OCI-LY3 (cell line): ENCODE measurements around the gene CACNA2D2.

Experiments
- H2AFZ ChIP-seq: fragments of 200-600, 300-600 bp; shearing (Covaris generic); 2 replicates; pipeline ENCODE4 v1.6.0; 2014; ENCODE audit warnings: antibody characterized with exemption, low read depth, low read length
- H3K27ac ChIP-seq: fragments of 200-600, 300-600 bp; sonication (generic); 2 replicates; pipeline ENCODE4 v1.5.1; 2014; ENCODE audit warnings: mild to moderate bottlenecking, low read length, moderate library complexity, mixed read lengths
- H3K27me3 ChIP-seq: fragments of 200-600, 300-600 bp; sonication (generic); 2 replicates; pipeline ENCODE4 v1.6.1; 2014; ENCODE audit warnings: low read depth, low read length, mixed read lengths
- H3K36me3 ChIP-seq: fragments of 200-600, 300-600 bp; sonication (generic); replicated peaks from 2 replicates; pipeline ENCODE3; 2014; ENCODE audit warnings: low read depth, low read length, mixed read lengths
- H3K4me1 ChIP-seq: fragments of 300-600, 200-600 bp; sonication (generic); 2 replicates; pipeline ENCODE4 v1.6.1; 2014; ENCODE audit warnings: low read length, mixed read lengths
- H3K4me2 ChIP-seq: fragments of 200-600, 300-600 bp; sonication (generic); 2 replicates; pipeline ENCODE4 v1.6.1; 2014; ENCODE audit warnings: low read length, mixed read lengths
- H3K4me3 ChIP-seq: fragments of 300-600, 200-600 bp; sonication (generic); 2 replicates; pipeline ENCODE4 v1.5.1; 2014; ENCODE audit warnings: antibody characterized with exemption, mild to moderate bottlenecking, low read length, moderate library complexity
- H3K79me2 ChIP-seq: fragments of 300-600, 200-600 bp; shearing (Covaris generic); 2 replicates; pipeline ENCODE4 v1.6.1; 2014; ENCODE audit warnings: mild to moderate bottlenecking, low read length, mixed read lengths
- H3K9ac ChIP-seq: fragments of 300-600, 200-600 bp; shearing (Covaris generic); 2 replicates; pipeline ENCODE4 v1.6.0; 2014; ENCODE audit warnings: mild to moderate bottlenecking, low read length, moderate library complexity
- H3K9me3 ChIP-seq: fragments of 200-600, 300-600 bp; shearing (Covaris generic); 2 replicates; pipeline ENCODE4 v1.6.1; 2014; ENCODE audit warnings: low read length, mixed read lengths; ENCODE audit not compliant: insufficient read depth
- H4K20me1 ChIP-seq: fragments of 200-600, 300-600 bp; sonication (generic); 2 replicates; pipeline ENCODE4 v1.6.1; 2016; ENCODE audit warnings: low read length, mixed read lengths; ENCODE audit not compliant: insufficient read depth
- EZH2phosphoT487 ChIP-seq: fragments of 200-600 bp; shearing (Covaris generic); IDR thresholded peaks from 2 replicates; pipeline ENCODE4 v1.6.1; 2018; ENCODE audit warnings: antibody characterized with exemption, mixed run types, low read depth
- TF ChIP-seq, protein P1 (sequence below): fragments of 200-600, 300-600 bp; sonication (generic); IDR thresholded peaks from 2 replicates; pipeline ENCODE4 v1.5.1; 2014; ENCODE audit warnings: antibody characterized with exemption, low read length, low read depth

The CACNA2D2 gene

DNA sequence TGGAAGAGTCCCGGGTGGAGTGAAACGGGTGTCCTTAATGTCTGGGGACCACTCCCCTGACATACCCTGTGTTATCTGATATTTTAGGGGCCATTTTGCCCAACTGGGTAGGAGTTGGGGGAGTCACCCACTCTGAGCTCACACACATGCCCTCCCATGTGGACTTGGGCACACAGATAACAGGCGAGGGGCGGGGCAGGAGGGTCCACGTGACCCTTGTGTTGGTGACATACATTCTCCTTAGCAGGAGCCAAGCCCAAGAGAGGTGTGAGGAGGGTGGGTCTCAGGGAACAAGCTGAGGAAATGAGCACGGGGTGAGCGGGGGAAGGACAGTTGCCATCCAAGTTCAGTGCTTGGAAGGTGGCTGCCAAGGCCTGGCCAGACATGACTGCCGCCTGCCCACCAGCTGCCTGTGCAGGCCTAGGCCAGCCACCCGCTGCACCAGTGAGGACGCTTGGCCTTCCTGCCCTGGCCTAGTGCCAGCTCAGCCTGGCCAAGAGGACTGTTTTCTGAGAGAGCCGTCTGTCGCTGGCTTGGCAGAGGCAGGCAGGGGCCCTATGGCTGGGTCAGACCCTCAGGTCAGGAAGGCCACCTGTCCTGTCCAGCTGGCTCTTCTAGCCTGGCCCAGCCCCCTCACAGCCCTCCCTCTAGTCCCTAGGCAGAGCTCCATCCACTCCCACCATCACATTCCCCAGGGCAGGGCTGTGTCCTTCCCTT is 112.8 kb downstream of the CACNA2D2 start:
- TF ChIP-seq EZH2phosphoT487, result no peak
- TF ChIP-seq, protein P1, sequence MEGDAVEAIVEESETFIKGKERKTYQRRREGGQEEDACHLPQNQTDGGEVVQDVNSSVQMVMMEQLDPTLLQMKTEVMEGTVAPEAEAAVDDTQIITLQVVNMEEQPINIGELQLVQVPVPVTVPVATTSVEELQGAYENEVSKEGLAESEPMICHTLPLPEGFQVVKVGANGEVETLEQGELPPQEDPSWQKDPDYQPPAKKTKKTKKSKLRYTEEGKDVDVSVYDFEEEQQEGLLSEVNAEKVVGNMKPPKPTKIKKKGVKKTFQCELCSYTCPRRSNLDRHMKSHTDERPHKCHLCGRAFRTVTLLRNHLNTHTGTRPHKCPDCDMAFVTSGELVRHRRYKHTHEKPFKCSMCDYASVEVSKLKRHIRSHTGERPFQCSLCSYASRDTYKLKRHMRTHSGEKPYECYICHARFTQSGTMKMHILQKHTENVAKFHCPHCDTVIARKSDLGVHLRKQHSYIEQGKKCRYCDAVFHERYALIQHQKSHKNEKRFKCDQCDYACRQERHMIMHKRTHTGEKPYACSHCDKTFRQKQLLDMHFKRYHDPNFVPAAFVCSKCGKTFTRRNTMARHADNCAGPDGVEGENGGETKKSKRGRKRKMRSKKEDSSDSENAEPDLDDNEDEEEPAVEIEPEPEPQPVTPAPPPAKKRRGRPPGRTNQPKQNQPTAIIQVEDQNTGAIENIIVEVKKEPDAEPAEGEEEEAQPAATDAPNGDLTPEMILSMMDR, result no peak
- Histone ChIP-seq H3K9ac (no peak overlapping the region), H2AFZ (no peak overlapping the region)

DNA sequence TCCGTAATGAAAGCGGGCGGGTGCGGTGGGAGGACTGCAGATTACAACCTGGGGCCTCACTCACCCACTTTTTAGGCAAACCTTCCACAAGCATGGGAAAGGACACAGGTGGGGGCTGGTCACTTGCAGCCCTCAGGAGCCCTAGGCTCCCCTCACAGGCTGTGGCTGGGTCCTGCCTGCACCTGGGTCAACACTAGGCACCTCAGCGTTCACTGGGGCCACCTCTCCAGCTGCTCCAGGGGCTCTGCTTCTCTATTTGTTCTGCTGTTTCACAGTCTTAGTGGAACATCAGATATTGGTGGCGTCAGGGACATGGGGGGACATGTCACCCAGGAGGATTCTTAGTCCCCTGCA is 114.0 kb downstream of the CACNA2D2 start:
- no peak overlapping the region for H3K4me3 ChIP-seq
- H3K27ac ChIP-seq, result no peak overlapping the region
- no peaks in the 10 kb centered on the region for H3K36me3 ChIP-seq
- no peaks in the 10 kb centered on the region for H3K27me3 ChIP-seq
- H3K4me2 ChIP-seq, result no peak overlapping the region
- no peaks in the 10 kb centered on the region for H3K9me3 ChIP-seq
- TF ChIP-seq, protein P1, result no peak
- no peak for TF ChIP-seq EZH2phosphoT487
- no peak overlapping the region for H2AFZ ChIP-seq
- no peaks in the 10 kb centered on the region for H3K79me2 ChIP-seq
- no peaks in the 10 kb centered on the region for H3K4me1 ChIP-seq
- no peaks in the 10 kb centered on the region for H4K20me1 ChIP-seq
- H3K9ac ChIP-seq, result no peak overlapping the region

More for the DNA sequence above, 112.8 kb downstream of the CACNA2D2 start:
- H3K4me1 ChIP-seq, result peaks cover 8% of the 10 kb centered on the region
- H3K27ac ChIP-seq, result no peak overlapping the region
- H3K4me3 ChIP-seq, result no peak overlapping the region
- no peaks in the 10 kb centered on the region for H3K9me3 ChIP-seq
- H3K36me3 ChIP-seq, result no peaks in the 10 kb centered on the region
- H3K4me2 ChIP-seq, result no peak overlapping the region
- H4K20me1 ChIP-seq, result no peaks in the 10 kb centered on the region
- H3K27me3 ChIP-seq, result no peaks in the 10 kb centered on the region
- H3K79me2 ChIP-seq, result no peaks in the 10 kb centered on the region

DNA sequence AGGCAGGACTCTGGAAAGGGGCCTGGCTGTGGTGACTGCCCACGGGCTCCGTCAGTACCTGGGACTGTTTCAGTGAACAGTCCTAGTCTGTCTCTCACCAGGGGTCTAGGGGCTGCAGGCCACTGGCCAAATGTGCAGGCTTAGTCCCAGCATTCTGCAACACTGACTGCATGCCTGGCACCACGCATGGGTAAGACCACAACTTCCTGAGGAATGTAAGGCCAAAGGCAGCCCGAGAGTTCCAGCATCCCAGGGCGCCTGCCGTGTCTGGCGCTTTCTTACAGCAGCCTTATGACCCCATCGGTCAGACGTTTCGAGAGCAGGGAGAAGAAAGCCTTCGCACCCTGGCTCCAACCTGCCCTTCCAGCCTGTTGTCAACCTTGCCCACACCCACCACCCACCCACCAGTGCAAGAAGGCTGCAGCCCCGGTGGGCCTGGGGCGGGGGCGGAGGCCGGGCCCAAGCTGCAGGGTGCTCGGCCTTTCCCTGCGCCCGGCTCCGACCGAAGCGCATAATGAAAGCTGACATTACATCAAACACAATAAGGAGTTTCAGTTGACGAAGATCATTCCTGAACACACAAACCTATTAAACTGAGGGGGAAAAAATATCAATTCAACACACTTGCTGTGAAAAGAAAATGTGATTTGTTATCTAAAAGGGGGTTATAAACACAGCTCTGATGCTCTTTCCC is 114.6 kb downstream of the CACNA2D2 start:
- H3K27ac ChIP-seq, result no peak overlapping the region
- no peaks in the 10 kb centered on the region for H3K79me2 ChIP-seq
- no peaks in the 10 kb centered on the region for H3K4me1 ChIP-seq
- no peaks in the 10 kb centered on the region for H3K9me3 ChIP-seq
- TF ChIP-seq, protein P1, result no peak; the same call in 1 of the 2 replicates
- no peak for TF ChIP-seq EZH2phosphoT487
- no peak overlapping the region for H3K4me2 ChIP-seq
- H4K20me1 ChIP-seq, result no peaks in the 10 kb centered on the region
- H3K36me3 ChIP-seq, result no peaks in the 10 kb centered on the region
- no peak overlapping the region for H2AFZ ChIP-seq
- H3K27me3 ChIP-seq, result no peaks in the 10 kb centered on the region
- H3K4me3 ChIP-seq, result no peak overlapping the region
- no peak overlapping the region for H3K9ac ChIP-seq

DNA sequence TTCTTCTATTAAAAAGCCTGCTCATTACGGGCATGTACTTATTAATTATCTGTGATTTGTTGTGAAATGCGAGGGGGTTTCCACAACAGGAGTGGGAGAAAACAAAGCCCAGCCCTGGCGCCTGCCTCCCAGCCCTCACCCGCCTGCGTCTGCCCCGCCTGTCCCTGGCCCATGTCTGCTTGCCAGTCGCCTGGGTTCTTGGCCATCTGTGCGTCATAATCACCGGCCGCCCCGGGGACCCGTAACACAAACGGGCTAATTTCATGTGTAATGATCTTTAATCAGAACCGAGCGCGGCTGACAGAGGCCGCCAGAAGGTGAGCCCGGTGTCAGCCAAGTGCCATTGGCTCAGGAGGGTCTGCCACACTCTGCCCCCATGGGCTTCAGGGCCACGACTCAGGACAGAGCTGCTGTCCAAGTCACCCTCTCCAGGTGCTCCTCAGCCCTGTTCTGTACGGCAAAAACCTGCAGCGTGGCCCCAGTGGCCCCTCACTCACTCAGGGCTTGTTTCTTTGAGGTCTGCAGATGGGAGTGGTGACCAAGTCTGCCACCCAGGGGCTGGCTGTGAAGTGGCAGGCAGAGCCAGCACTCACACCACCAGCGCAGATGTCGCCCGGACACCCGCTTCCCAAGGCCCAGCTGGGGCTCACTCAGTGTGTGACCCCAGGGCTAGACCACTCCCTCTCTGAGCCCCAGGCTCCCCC is 115.3 kb downstream of the CACNA2D2 start:
- no peak for TF ChIP-seq EZH2phosphoT487
- TF ChIP-seq, protein P1, result peak; percentile 45
- Histone ChIP-seq H3K4me1 (no peaks in the 10 kb centered on the region), H3K27me3 (no peaks in the 10 kb centered on the region)

More for the DNA sequence above, 115.3 kb downstream of the CACNA2D2 start:
- no peak overlapping the region for H3K27ac ChIP-seq
- H2AFZ ChIP-seq, result no peak overlapping the region
- no peak overlapping the region for H3K4me3 ChIP-seq
- H3K4me2 ChIP-seq, result no peak overlapping the region
- H3K9me3 ChIP-seq, result no peaks in the 10 kb centered on the region
- H4K20me1 ChIP-seq, result no peaks in the 10 kb centered on the region
- no peaks in the 10 kb centered on the region for H3K79me2 ChIP-seq
- no peaks in the 10 kb centered on the region for H3K36me3 ChIP-seq
- H3K9ac ChIP-seq, result no peak overlapping the region
